ENCODE data around the gene CDC42BPG. TPM values are rescaled to one million over a fixed set of nuclear protein-coding genes. Genes with fewer than 3 reads are reported as not detected.

CDC42BPG gene
- total RNA-seq, 1 experiment from 2014 or later = 4.1 TPM

GRCh38 chr11:64833509-64833908 is 10.9 kb downstream of the CDC42BPG start:
- ChIA-PET CTCF (interaction anchor here (1.5 kb wide), 1 partner anchor 11 kb away, joined by 3 read pairs; the partner anchor contains the start of gene CDC42BPG), POLR2A (no interaction called here)
- no TSS peak for BruUV-seq (replicated peaks)
- Histone ChIP-seq H3K27ac (ENCODE audit: low read length) (no peak overlapping the region), H3K27me3 (ENCODE audit: control insufficient read depth, insufficient read depth, low read length) (no peaks in the 10 kb centered on the region), H3K4me3 (ENCODE audit: low read depth in 2 of 2, low read length in 2 of 2) (no peak overlapping the region), H3K4me1 (ENCODE audit: control insufficient read depth, insufficient read depth, low read length) (peaks cover 18% of the 10 kb centered on the region), H3K36me3 (ENCODE audit: control insufficient read depth, insufficient read depth, low read length) (no peaks in the 10 kb centered on the region), H3K9me3 (ENCODE audit: control insufficient read depth, insufficient read depth, low read depth, low read length) (no peaks in the 10 kb centered on the region)
- TF ChIP-seq CTCF (IDR thresholded peaks at IDR 0.05) (no peak), TCF7L2 (IDR thresholded peaks at IDR 0.05; ENCODE audit: low read depth, low read length) (no peak), SIN3A (IDR thresholded peaks at IDR 0.05; ENCODE audit: borderline replicate concordance, insufficient read depth, low read depth, low read length) (no peak), POLR2AphosphoS5 (IDR thresholded peaks at IDR 0.05; ENCODE audit: low read depth, low read length) (no peak), REST (IDR thresholded peaks at IDR 0.05; ENCODE audit: insufficient read depth in 1 of 2, low read depth in 2 of 2, low read length in 1 of 2) (no peak)
- ATAC-seq (no peak), DNase-seq (ENCODE audit: low read depth, low spot score) (no peak)
- intact Hi-C loops (cut with micrococcal nuclease; ENCODE audit: unreplicated experiment) (no loop called here), in situ Hi-C loops (cut with HindIII; ENCODE audit: low pct_unique_long_range_greater_than_20kb, low sequenced_read_pairs) (no loop called here)

GRCh38 chr11:64833198-64833502 is 11.3 kb downstream of the CDC42BPG start:
- Histone ChIP-seq H3K9me3 (ENCODE audit: control insufficient read depth, insufficient read depth, low read depth, low read length) (no peaks in the 10 kb centered on the region), H3K27ac (ENCODE audit: low read length) (no peak overlapping the region), H3K36me3 (ENCODE audit: control insufficient read depth, insufficient read depth, low read length) (no peaks in the 10 kb centered on the region), H3K27me3 (ENCODE audit: control insufficient read depth, insufficient read depth, low read length) (no peaks in the 10 kb centered on the region), H3K4me3 (ENCODE audit: low read depth in 2 of 2, low read length in 2 of 2) (no peak overlapping the region), H3K4me1 (ENCODE audit: control insufficient read depth, insufficient read depth, low read length) (peaks cover 18% of the 10 kb centered on the region)
- intact Hi-C loops (cut with micrococcal nuclease; ENCODE audit: unreplicated experiment) = no loop called here
- ATAC-seq = no peak
- TF ChIP-seq CTCF (IDR thresholded peaks at IDR 0.05) (no peak), TCF7L2 (IDR thresholded peaks at IDR 0.05; ENCODE audit: low read depth, low read length) (no peak), REST (IDR thresholded peaks at IDR 0.05; ENCODE audit: insufficient read depth in 1 of 2, low read depth in 2 of 2, low read length in 1 of 2) (no peak), POLR2AphosphoS5 (IDR thresholded peaks at IDR 0.05; ENCODE audit: low read depth, low read length) (no peak), SIN3A (IDR thresholded peaks at IDR 0.05; ENCODE audit: borderline replicate concordance, insufficient read depth, low read depth, low read length) (no peak)
- no peak for DNase-seq (ENCODE audit: low read depth, low spot score)
- ChIA-PET CTCF (no interaction called here), POLR2A (no interaction called here)
- in situ Hi-C loops (cut with HindIII; ENCODE audit: low pct_unique_long_range_greater_than_20kb, low sequenced_read_pairs) = no loop called here
- BruUV-seq (replicated peaks) = no TSS peak
